ENCODE measurements around the gene ZFP14.
"Not testable (repeated sequence)": the region's sequence is repeated elsewhere in the genome, so short reads cannot be mapped to it uniquely, and the experiment has no call there.

DNA sequence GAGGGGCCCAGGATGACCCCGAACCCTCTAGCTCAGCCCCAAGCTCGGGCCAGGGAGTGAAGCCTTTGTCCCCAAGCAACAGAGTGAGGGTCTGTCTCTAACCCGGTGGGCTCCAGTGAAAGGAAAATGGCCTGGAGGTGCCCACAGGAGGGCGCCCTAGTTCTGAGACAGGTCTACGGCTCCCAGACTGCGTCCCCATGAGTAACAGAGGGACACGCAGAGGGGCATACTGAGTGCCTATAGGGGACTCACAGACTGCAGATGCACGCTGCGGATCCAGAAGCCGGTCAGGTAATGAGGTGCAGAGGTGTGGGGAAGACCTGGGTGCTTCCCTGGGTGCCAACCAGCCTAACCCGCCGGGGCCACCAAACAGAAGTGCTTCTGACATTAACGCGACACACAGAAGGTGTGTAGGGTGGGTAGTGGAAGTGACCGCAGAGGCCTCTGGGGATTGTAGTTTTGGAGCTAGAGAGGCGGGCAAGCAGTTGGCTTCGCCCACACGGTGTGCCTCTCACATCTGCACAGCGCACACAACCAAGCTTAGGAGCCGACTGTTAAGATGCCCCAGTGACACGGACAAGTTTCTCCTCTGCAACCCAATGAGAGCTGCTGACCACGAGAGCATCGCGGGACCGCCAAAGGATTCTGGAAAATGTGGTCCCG, 67.8 kb downstream of the ZFP14 start:
- TF ChIP-seq, protein P1, sequence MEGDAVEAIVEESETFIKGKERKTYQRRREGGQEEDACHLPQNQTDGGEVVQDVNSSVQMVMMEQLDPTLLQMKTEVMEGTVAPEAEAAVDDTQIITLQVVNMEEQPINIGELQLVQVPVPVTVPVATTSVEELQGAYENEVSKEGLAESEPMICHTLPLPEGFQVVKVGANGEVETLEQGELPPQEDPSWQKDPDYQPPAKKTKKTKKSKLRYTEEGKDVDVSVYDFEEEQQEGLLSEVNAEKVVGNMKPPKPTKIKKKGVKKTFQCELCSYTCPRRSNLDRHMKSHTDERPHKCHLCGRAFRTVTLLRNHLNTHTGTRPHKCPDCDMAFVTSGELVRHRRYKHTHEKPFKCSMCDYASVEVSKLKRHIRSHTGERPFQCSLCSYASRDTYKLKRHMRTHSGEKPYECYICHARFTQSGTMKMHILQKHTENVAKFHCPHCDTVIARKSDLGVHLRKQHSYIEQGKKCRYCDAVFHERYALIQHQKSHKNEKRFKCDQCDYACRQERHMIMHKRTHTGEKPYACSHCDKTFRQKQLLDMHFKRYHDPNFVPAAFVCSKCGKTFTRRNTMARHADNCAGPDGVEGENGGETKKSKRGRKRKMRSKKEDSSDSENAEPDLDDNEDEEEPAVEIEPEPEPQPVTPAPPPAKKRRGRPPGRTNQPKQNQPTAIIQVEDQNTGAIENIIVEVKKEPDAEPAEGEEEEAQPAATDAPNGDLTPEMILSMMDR (IDR thresholded peaks at IDR 0.05): not testable (repeated sequence)
- TF ChIP-seq EP300, POLR2A (IDR thresholded peaks at IDR 0.05): not testable (repeated sequence)
